OCI-M2 (cell line): ENCODE measurements around the gene PLEKHG4B.
"Not testable (repeated sequence)": the region's sequence is repeated elsewhere in the genome, so short reads cannot be mapped to it uniquely, and the experiment has no call there.

Experiments used
- DNase-seq: peaks from one replicate; lab custom pipeline; 2025; ENCODE audit not compliant: unreplicated experiment; lab: John Stamatoyannopoulos, UW

The PLEKHG4B gene

GRCh38 chr5:93221-93980 is 1.4 kb downstream of the PLEKHG4B start:
- no peak for DNase-seq

- no peak for DNase-seq
Observed at GRCh38 chr5:94113-94892, 2.3 kb downstream of the PLEKHG4B start.

- no peak for DNase-seq
Observed at GRCh38 chr5:95241-95980, 3.4 kb downstream of the PLEKHG4B start.

GRCh38 chr5:96976-97660 is 5.2 kb downstream of the PLEKHG4B start:
- DNase-seq = no peak

- DNase-seq = no peak
Observed at GRCh38 chr5:99815-100214, 7.8 kb downstream of the PLEKHG4B start.

GRCh38 chr5:102411-103043 is 10.6 kb downstream of the PLEKHG4B start:
- DNase-seq = no peak

GRCh38 chr5:104106-104505 is 12.1 kb downstream of the PLEKHG4B start:
- DNase-seq = not testable (repeated sequence)

GRCh38 chr5:104778-105296 is 12.9 kb downstream of the PLEKHG4B start:
- no peak for DNase-seq

GRCh38 chr5:105504-106070 is 13.6 kb downstream of the PLEKHG4B start:
- DNase-seq = no peak

GRCh38 chr5:106587-106986 is 14.6 kb downstream of the PLEKHG4B start:
- DNase-seq = no peak

- DNase-seq = no peak
Observed at GRCh38 chr5:107526-107925, 15.6 kb downstream of the PLEKHG4B start.

GRCh38 chr5:109826-110225 is 17.9 kb downstream of the PLEKHG4B start:
- no peak for DNase-seq

- DNase-seq = no peak
Observed at GRCh38 chr5:110270-110888, 18.4 kb downstream of the PLEKHG4B start.

GRCh38 chr5:111171-111570 is 19.2 kb downstream of the PLEKHG4B start:
- no peak for DNase-seq

GRCh38 chr5:119486-120097 is 27.6 kb downstream of the PLEKHG4B start:
- no peak for DNase-seq

GRCh38 chr5:121432-121831 is 29.5 kb downstream of the PLEKHG4B start:
- no peak for DNase-seq

- no peak for DNase-seq
Observed at GRCh38 chr5:125815-126214, 33.8 kb downstream of the PLEKHG4B start.

- no peak for DNase-seq
Observed at GRCh38 chr5:126806-127205, 34.8 kb downstream of the PLEKHG4B start.

GRCh38 chr5:127886-128285 is 35.9 kb downstream of the PLEKHG4B start:
- no peak for DNase-seq
